Hematopoietic multipotent progenitor cell treated with erythropoietin and hydrocortisone succinate and interleukin-3 and kit ligand, for 4 days (in vitro differentiated cells): ENCODE results near the gene ZNF444.
"Not testable (repeated sequence)": the region's sequence is repeated elsewhere in the genome, so short reads cannot be mapped to it uniquely, and the experiment has no call there.

Experiments used
- DNase-seq: peaks from one replicate; pipeline ENCODE4 v3.0.0-alpha.2; 2015

Gene ZNF444

GRCh38 chr19:56191115-56191514, 50.0 kb downstream of the ZNF444 start:
- no peak for DNase-seq

DNA sequence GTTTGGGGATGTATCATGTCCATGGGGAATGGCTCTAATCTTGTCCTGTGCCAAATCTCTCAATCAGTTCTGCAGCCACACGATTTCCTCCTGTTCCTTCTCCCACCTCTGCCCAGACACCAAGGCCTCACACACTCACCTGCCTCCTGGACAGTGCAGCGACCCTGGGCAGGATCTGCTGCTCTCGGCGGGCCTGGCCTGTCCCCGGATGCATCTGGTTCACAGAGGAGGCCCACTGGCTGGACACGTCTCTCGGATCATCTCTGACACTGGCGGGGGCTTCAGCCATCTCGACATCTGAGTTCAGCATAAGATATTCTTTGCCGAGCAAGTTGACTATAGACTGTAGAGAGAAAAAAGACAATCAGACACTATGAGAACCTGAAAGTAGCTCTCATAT, 50.6 kb downstream of the ZNF444 start:
- DNase-seq = no peak

GRCh38 chr19:56193981-56194640, 53.0 kb downstream of the ZNF444 start:
- no peak for DNase-seq

- DNase-seq = not testable (repeated sequence)
Measured at GRCh38 chr19:56197646-56198045, 56.6 kb downstream of the ZNF444 start, which contains the start of gene ZSCAN5B. Gene ZSCAN5B, minus strand, starts transcription at chr19:56197783. Its CDS starts 4,731 bp downstream, at chr19:56193052.

DNA sequence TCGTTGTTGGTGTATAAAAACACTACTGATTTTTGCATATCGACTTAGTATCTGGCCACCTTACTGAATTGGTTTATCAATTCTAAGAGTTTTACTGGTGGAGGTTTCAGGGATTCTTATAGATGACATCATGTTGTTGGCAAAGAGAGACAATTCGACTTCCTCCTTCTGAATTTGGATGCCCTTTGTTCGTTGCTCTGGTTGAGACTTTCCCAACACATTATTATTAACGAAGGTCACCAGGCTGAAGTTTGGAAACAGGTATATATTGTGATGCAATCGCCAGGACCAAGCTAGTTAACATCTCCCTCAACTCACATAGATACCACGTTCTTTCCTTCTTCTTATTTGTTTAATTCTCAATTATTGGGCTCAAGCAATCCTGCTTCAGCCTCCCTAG, 58.6 kb downstream of the ZNF444 start:
- no peak for DNase-seq

DNA sequence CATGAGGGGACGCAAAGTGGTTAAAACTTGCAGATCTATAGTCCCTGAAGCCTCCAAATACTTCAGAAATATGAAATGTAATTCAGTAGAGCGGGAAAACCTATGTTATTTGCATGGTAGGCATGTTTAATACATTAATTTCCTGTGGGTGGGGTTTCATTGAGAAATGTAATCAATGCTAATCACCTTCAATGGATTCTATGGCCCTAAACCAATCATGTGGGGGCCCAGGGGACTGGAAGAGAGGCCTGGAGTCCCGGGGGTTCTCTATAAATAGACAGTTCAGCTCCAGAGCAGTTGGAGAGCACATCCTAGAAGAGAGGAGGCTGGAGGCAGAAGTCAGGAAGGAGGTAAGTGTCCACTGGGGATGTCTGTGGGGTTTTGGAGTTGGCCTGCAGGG, 60.9 kb downstream of the ZNF444 start, which contains the start of gene ZSCAN5C:
TSS of gene ZSCAN5C (plus strand) at position 301 of the 400 bp plus-strand sequence. CDS start 3,641 bp downstream, outside the sequence.
- no peak for DNase-seq

DNA sequence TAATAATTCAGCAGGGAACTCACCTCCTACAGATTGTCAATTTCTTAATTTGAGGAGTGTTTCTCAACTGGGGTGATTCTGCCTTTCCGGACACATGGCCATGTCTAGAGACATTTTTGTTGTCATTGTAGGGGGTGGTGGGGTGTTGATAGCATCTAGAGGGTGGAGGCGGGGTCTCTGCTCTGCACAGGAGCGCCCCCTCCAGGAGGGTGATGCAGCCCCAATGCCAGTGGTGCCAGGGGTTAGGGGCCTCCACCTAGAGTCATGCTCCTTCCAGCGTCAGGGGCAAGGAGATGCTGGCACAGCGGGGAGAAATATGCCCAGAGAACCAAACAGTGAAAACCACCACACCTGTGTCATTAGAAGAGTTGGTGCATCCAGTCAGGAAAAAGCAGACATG, 66.5 kb downstream of the ZNF444 start:
- not testable (repeated sequence) for DNase-seq

- no peak for DNase-seq
Measured at GRCh38 chr19:56209091-56209490, 68.0 kb downstream of the ZNF444 start.

DNA sequence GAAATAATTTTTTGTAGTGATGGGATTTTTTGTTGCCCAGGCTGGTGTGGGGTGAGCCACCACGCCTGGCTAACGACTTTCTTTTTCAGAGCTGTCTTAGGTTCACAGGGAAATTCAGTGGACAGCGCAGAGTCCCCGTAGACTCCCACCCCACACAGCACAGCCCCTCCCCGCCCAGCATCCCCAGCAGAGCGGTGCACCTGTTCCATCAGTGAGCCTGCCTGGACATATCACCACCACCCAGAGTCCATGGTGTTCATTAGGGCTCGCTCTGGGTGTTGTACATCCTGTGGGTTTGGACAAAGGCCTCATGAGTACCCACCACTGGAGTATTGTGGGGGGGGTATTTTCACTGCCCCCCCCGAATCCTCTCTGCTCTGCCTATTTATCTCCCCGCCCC, 68.9 kb downstream of the ZNF444 start:
- not testable (repeated sequence) for DNase-seq
